ENCODE data around the gene AKR1C2.

- TF ChIP-seq CTCF (IDR thresholded peaks at IDR 0.05; ENCODE audit: low read depth, low read length, poor library complexity, severe bottlenecking) (no peak), EZH2phosphoT487 (IDR thresholded peaks at IDR 0.05; ENCODE audit: borderline replicate concordance, low read length) (no peak)
These were observed 39.3 kb upstream of the AKR1C2 start for GRCh38 chr10:5042922-5043321.

All from DOHH2 (cell line).